GM12892 (cell line): ENCODE results near the gene COA6.

Experiments used
- POLR2A ChIP-seq: IDR thresholded peaks from 2 replicates; pipeline ENCODE4 v1.6.1; 2011; ENCODE audit warnings: low read depth, low read length, control low read depth
- POLR2AphosphoS5 ChIP-seq: IDR thresholded peaks from 2 replicates; pipeline ENCODE4 v1.6.1; 2011; ENCODE audit warnings: low read depth, low read length, control low read depth
- TAF1 ChIP-seq: IDR thresholded peaks from 2 replicates; pipeline ENCODE4 v1.6.1; 2011; ENCODE audit warnings: low read depth, mild to moderate bottlenecking, control low read depth, low read length, borderline replicate concordance

- no peak for TF ChIP-seq POLR2AphosphoS5
- no peak for TF ChIP-seq POLR2A
- no peak for TF ChIP-seq TAF1
Measured at GRCh38 chr1:234396871-234397270, 23.6 kb downstream of the COA6 start.
